GM10847 (cell line): ENCODE measurements around the gene DDIT4.

Experiments
- POLR2A ChIP-seq: IDR thresholded peaks from 2 replicates; pipeline ENCODE4 v1.6.1; 2011; ENCODE audit not compliant: insufficient read length; ENCODE audit errors: extremely low read depth

DDIT4 gene

DNA sequence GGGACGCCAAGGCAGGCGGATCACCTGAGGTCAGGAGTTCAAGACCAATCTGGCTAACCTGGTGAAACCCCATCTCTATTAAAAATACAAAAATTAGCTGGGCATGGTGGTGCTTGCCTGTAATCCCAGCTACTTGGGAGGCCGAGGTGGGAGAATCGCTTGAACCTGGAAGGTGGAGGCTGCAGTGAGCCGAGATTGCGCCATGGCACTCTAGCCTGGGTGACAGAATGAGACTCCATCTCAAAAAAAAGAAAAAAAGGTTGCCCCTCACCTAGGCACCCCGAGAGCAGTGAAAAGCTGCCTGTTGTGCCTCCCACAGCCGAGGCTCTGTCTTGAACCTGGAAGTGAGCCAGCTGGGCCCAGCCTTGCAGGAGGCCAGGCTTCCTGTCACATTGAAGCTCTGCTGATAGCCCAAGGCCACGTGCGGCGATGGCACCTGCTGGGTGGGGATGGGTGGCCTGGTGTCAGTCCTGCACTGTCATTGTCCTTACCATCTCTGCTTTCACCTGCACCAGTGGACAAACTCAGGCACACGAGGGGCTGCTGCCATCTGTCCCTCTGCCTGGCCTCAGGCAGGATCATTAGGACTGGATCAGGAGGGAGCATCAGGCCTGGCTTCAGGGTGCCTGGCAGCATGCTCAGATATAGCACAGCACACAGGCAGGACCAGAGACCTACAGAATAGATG, 43.2 kb downstream of the DDIT4 start:
- TF ChIP-seq POLR2A = no peak

DNA sequence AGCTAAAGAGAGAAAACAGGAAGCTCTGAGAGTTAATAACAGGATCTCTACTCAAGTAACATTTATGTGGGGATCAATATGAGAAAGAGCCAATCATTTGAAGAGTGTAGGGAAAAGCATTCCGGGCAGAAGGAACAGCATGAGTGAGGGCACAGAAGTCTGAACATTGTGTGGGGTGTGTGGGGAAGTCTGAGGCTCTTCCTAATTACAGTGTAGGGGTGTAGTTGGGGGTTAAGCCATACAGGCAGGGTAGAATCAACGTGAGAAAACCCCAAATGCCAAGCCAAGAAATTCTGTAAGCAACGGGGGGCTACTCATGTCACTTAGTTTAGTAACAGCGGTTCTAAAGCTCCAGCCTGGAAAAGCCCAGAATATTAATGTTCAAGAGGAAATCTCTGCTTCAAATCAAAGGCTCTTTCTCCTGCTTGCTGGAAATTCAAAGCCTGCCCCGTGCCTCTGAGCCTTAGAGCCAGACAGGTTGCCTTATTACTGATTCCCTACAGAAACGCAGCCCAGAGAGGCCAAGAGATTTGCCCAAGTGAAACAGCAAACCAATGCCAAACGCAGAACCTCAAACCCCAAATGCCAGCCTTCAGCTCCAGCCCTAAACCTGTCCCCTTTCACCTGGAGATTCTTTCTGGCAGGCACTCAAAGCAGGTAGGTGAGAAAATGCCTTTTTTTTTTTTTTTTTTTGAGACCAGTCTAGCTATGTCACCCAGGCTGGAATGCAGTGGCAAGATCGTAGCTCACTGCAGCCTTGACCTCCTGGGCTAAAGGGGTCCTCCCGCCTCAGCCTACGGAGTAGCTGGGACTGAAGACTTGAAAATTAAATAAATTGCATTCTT, 44.9 kb downstream of the DDIT4 start:
- no peak for TF ChIP-seq POLR2A

DNA sequence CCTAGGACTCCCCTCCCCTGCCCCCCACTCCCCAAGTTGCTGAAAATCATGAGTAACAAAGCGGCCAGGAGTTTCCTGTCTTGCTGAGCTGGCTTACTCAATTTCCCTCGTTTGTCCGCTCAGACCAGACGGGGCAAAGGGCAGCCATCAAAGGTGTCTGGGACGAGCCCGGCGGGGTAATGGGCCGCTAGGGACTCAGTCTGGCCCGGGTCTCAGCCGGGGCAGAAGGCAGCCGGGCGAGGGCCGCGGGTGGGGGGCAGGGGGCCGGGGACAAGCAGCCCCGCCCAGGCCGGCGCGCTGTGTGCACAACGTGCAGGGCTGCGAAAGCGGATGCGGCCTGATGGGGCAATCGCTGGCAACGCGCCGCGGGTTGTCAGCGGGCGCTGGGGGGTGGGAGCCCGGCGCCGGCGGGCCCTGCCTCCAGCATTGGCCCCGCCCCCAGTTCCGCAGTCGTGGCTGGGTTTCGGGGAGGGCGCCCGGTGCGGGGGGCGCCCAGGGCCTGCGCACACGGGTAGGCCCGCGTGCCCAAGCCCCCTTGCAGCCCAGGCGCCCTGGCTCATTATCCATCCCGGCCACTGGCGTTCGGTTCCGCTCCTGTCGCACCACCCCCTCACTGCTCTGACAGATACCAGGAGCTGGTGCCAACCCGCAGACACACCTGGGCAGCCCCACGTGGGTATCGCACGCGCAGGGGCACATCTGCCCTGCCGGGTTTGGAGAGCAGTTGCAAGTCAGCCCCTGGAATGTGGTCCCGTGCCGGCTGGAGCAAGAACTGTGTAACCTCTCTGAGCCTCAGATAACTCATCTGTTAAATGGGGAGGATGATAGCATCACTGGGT, 45.9 kb downstream of the DDIT4 start:
- peak; percentile 44 for TF ChIP-seq POLR2A

DNA sequence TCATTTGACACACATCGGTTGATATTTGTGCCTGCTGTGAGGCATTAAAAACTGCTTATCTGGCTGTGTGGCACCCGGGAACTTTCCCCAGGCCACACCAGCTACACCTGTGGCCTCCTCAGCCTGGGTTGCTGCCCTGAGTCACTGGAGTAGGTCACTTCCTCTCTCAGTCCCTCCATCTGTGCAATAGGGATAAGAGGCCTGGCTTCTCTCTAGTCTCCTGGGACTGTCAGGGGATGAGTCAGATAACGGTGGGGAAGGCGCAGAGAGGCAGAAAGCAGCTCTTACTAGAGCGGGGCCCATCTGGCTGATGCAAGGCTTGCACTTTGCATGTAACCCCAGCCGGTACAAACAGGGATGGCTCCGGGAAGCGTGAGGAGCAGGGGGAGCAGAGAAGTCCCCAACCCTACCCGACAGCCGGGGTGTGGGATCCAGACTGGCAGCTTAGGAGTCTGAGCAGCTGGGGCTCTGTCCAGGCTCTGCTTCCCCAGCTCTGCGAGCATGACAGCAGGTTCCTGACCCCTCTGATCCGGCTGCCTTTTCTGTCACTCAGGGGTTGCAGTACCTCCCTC, 47.0 kb downstream of the DDIT4 start:
- TF ChIP-seq POLR2A = peak; percentile 56

DNA sequence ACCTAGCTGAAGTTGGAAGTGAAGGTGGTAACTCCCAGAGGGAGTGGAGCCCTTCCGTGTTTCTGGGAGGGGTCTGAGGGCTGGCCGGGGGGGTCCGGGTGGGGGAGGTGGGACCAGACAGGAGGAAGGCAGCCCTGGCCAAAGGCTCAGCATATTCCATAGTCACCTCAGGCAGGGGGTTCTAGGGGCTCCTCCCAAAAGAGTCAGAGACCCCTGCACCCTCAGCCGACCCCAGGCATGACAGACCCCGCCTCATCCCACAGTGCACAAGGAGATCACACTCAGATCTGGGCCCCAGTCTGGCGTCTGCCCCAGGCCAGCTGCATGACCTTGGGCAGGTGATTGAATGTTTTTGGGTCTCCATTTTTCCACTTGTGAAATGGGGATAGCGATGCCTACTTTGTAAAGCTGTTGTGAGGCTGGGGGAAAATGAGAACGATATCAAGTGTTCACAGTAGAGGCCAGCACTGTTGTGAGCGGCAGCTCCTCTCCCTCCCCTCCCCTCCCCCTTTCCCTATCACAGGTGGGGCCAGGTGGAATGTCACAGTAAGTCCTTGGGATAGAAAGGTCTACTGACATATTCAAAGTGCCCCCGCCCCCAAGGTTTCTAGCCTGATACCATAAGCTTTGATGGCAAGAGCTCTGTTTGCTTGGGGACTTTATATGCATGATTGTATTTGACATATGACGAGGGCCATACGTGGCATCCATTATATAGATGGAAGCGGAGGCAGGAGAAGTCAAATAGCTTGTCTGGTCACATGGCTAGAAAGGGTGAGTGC, 47.7 kb downstream of the DDIT4 start:
- no peak for TF ChIP-seq POLR2A

DNA sequence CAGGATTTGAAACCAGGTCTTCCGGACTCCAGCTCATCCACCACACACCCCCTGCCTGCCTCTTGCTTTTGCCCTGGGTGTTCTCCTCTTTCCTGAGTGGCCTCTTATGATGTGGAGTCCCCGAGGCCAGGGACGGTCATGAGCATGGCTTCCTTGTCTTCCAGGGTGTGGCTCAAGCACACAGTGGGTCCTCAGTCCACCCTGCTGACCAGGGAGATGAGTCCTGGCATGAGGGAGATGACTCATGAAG, 48.2 kb downstream of the DDIT4 start:
- no peak for TF ChIP-seq POLR2A

DNA sequence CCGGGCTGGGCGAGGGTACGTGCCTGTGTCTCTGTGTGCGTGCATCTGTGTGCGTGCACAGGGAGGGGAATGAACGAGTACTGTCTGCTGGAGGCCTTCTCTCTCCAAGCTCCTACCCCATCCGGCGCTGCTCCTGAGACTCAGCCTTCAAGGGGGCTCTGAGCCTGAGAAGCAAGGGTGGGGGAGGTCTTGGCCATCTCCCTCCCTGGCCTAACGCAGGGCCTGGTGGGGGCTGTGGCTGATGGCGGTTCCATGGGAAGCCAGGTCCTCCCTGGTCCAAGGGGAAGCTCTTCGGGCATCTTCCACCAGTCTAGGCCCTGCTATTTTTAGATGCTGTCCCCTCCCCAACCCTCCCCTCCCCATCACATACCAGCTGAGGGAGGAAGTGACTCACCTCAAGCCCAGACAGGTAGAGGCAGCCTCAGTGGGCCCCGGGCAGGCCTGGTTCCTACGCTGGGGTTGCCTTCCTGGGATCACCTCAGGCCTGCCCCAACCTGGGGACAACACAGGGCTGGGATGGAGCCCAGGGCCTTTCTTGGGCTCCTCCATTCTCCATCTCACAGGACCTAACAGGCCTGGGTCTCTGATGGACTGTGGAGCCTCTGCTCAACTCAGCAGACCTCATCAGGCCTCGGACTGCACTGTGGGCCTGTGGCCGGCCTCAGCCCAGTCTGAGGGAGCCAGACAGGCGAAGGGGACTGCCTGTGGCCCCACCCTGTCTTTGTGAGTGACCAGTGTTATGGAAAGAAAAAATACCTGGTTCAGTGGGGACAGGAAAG, 48.7 kb downstream of the DDIT4 start:
- TF ChIP-seq POLR2A = no peak

DNA sequence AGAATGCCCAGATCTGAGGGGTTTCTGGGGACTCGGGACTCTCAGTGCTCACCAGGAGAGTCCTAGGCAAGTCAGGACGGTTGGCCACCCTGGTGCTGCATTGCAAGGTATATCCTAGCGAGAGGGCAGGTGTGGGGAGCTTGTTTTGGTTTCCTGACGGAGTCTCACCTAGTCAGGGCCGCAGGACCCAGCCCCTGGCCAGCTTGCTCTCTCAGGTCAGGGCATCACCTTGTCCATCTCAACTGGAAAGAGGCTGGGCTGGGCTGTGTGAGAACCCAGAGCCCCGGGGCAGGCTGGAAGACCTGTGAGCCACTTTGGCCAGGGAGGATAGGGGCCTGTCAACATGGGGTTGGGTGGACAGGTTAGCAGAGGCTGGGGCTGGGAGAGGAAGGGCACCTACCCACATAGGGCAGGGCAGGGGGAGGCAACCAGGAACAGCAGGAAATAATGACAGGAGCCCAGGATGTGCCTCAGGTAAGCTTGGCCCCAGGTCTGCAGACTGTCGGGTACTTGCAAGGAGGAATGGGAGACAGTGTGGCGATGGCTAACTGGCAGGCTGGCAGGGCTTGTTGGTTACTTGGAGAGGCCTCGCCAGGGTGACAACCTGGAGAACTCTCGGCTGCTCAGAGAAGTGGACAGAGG, 49.5 kb downstream of the DDIT4 start:
- TF ChIP-seq POLR2A = no peak

DNA sequence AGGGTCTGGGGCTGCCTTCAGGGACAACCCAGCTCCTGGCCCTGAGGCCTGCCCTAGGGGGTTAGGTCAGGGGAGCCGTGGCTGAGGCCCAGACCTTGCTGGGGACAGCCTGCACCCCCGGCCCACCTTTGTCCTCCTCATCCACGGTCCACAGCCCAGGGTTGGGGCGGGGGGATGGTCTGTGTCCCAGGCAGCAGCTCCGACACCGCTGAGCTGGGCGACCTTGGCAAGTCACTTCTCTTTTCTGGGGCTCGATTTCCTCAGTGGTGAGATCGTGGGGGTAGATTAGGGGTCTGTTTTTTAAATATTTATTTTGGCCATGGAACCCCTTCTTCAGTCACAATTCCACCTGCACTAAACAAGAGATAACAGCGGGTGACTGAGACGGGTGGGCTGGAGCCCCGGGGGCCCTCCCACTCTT, 50.1 kb downstream of the DDIT4 start:
- TF ChIP-seq POLR2A = no peak
